ENCODE measurements around the gene CANT1. TPM values are rescaled to one million over a fixed set of nuclear protein-coding genes. Genes with fewer than 3 reads are reported as not detected.

Gene CANT1
- total RNA-seq, 1 experiment from 2014 or later, result 62.5 TPM

- intact Hi-C loops (cut with micrococcal nuclease), result no loop called here
- ChIA-PET CTCF (interaction anchor here (1.2 kb wide), 1 partner anchor 8 kb away, joined by 5 read pairs; no protein-coding TSS in a partner anchor), POLR2A (interaction anchor here (0.6 to 0.7 kb wide), 2 partner anchors 17 to 19 kb away, joined by 3 read pairs; no protein-coding TSS in a partner anchor)
- TF ChIP-seq, protein P1, sequence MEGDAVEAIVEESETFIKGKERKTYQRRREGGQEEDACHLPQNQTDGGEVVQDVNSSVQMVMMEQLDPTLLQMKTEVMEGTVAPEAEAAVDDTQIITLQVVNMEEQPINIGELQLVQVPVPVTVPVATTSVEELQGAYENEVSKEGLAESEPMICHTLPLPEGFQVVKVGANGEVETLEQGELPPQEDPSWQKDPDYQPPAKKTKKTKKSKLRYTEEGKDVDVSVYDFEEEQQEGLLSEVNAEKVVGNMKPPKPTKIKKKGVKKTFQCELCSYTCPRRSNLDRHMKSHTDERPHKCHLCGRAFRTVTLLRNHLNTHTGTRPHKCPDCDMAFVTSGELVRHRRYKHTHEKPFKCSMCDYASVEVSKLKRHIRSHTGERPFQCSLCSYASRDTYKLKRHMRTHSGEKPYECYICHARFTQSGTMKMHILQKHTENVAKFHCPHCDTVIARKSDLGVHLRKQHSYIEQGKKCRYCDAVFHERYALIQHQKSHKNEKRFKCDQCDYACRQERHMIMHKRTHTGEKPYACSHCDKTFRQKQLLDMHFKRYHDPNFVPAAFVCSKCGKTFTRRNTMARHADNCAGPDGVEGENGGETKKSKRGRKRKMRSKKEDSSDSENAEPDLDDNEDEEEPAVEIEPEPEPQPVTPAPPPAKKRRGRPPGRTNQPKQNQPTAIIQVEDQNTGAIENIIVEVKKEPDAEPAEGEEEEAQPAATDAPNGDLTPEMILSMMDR (IDR thresholded peaks at IDR 0.05; ENCODE audit: unreplicated experiment), result no peak
- H3K4me3 Mint-ChIP-seq (ENCODE audit: unreplicated experiment), result no peak overlapping the region
- H3K36me3 Mint-ChIP-seq (ENCODE audit: insufficient read depth, unreplicated experiment), result peaks cover 28% of the 10 kb centered on the region
- H3K27ac Mint-ChIP-seq (ENCODE audit: low read depth, unreplicated experiment), result no peak overlapping the region
- H3K9me3 Mint-ChIP-seq (ENCODE audit: unreplicated experiment), result no peaks in the 10 kb centered on the region
- H3K4me1 Mint-ChIP-seq (ENCODE audit: insufficient read depth, unreplicated experiment), result no peaks in the 10 kb centered on the region
- BruUV-seq (replicated peaks), result no TSS peak
- no peaks in the 10 kb centered on the region for H3K27me3 Mint-ChIP-seq (ENCODE audit: insufficient read depth, unreplicated experiment)
- DNase-seq (ENCODE audit: unreplicated experiment), result no peak
Measured at GRCh38 chr17:79001190-79002020, 8.2 kb downstream of the CANT1 start.

DNA sequence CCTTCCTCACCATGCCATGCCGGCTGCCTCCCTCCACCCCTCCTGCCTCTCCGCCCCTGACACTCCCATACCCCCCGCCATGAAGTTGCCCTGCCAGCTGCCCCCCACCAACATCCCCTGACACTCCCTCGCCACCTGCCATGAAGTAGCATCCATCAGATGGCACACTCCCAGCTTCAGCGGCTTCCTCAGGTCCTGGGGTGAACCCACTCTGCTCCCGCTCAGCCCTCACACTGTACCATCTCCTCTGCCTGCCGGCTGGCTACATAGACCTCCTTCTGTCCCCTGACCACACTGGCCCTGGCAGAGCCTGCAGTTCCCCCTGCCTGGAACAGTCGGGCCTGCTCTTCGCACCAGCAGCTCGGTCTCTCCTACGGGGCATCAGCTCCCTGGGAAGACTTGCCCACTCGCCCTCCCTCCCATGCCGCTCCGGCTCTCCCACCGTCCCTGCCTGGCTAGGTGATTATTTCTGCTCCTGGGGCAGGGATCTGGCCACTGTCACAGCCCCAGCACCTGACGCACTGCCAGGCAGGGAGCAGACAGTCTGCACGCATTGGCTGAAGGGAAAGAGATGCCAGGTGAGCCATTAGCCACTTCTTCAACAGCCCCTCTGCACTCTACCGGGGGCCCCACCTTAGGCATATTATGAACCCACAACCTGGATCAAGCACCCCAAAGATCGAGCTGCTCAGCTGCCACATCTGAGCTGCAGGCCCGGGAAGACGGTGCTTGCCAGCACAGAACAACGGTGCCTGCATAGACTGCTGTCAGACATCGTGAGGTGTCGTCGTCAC, 9.0 kb downstream of the CANT1 start:
- no peak for DNase-seq (ENCODE audit: unreplicated experiment)
- ChIA-PET CTCF (no interaction called here), POLR2A (interaction anchor here (0.6 to 0.7 kb wide), 2 partner anchors 16 to 19 kb away, joined by 3 read pairs; no protein-coding TSS in a partner anchor)
- Mint-ChIP-seq H3K27me3 (ENCODE audit: insufficient read depth, unreplicated experiment) (no peaks in the 10 kb centered on the region), H3K4me3 (ENCODE audit: unreplicated experiment) (no peak overlapping the region), H3K9me3 (ENCODE audit: unreplicated experiment) (no peaks in the 10 kb centered on the region), H3K36me3 (ENCODE audit: insufficient read depth, unreplicated experiment) (peaks cover 28% of the 10 kb centered on the region), H3K4me1 (ENCODE audit: insufficient read depth, unreplicated experiment) (no peaks in the 10 kb centered on the region), H3K27ac (ENCODE audit: low read depth, unreplicated experiment) (no peak overlapping the region)
- no TSS peak for BruUV-seq (replicated peaks)
- TF ChIP-seq, protein P1 (IDR thresholded peaks at IDR 0.05; ENCODE audit: unreplicated experiment), result no peak
- intact Hi-C loops (cut with micrococcal nuclease), result no loop called here

- peaks cover 31% of the 10 kb centered on the region for H3K36me3 Mint-ChIP-seq (ENCODE audit: insufficient read depth, unreplicated experiment)
- POLR2A ChIA-PET, result interaction anchor here (0.7 to 1.1 kb wide), 2 partner anchors 13 to 36 kb away, joined by 3 read pairs; no protein-coding TSS in a partner anchor
- CTCF ChIA-PET, result no interaction called here
- H3K4me1 Mint-ChIP-seq (ENCODE audit: insufficient read depth, unreplicated experiment), result no peaks in the 10 kb centered on the region
- no peaks in the 10 kb centered on the region for H3K9me3 Mint-ChIP-seq (ENCODE audit: unreplicated experiment)
- intact Hi-C loops (cut with micrococcal nuclease), result no loop called here
- BruUV-seq (replicated peaks), result no TSS peak
- TF ChIP-seq, protein P1 (IDR thresholded peaks at IDR 0.05; ENCODE audit: unreplicated experiment), result no peak
- DNase-seq (ENCODE audit: unreplicated experiment), result no peak
- no peak overlapping the region for H3K27ac Mint-ChIP-seq (ENCODE audit: low read depth, unreplicated experiment)
- no peaks in the 10 kb centered on the region for H3K27me3 Mint-ChIP-seq (ENCODE audit: insufficient read depth, unreplicated experiment)
- no peak overlapping the region for H3K4me3 Mint-ChIP-seq (ENCODE audit: unreplicated experiment)
Measured at GRCh38 chr17:78999947-79000395, 9.6 kb downstream of the CANT1 start.

Measured in MCF 10A (cell line).